ENCODE results near the gene NVL.
"Not testable (repeated sequence)": the region's sequence is repeated elsewhere in the genome, so short reads cannot be mapped to it uniquely, and the experiment has no call there.

NVL gene

DNA sequence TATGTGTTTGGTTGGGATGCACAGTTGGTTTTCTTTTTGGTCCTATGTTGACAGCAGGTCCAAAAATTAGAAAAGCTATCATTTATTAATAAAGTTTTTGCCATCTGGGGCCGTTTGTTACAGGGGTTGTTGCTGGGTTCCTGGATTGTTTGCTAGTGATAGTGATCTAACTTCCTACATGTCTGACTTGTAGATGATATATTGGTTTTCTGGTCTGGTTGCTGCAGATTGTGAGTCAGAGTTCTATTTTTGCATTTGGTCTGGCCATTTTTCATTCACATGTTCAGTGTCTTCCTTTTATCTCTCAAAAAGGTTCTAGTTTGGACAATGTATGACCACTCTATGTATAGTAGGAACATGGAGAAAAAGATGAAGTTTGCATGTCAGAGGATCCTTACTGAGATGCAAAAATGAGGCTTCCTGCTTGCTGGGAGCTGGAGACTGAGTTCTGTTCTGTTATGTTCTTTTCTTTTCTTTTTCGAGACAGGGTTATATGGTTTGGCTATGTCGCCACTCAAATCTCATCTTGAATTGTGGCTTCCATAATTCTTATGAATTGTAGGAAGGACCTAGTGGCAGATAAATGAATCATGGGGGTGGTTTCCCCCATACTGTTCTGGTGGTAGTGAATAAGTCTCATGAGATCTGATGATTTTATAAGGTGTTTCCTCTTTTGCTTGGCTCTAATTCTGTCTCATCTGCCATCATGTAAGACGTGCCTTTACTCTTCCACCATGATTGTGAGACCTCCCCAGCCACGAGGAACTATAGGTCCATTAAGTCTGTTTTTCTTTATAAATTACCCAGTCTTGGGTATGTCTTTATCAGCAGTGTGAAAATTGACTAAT is 4.2 kb upstream of the NVL start:
- no peak for DNase-seq

DNA sequence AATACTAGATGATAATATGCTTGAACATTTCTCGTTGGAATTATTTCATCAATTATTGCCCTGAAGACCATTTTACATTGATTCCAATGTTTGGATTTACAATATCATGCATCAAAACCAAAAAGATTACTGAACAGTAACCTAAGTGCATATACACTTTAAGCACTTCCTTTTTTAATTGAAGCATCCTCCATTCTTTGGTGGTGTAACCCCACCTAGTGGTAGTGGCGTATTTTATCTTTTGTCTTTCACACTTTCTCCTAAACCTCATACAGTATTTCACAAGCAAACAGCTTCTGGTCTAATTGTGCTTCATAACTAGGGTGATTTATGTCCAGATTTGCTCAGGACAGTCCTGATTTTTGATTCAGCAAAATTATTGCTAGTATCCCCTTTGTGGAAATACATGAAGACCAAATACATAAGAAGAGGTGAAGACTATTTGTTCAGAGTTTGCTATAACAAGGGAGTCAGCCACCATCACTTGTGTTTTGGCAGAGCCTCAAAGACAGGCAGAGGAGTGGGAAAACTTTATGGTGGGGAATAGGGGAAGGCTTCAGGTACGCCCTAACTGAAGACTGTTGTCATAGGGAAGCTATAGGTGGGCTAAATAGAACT is 3.4 kb upstream of the NVL start:
- no peak for DNase-seq

DNA sequence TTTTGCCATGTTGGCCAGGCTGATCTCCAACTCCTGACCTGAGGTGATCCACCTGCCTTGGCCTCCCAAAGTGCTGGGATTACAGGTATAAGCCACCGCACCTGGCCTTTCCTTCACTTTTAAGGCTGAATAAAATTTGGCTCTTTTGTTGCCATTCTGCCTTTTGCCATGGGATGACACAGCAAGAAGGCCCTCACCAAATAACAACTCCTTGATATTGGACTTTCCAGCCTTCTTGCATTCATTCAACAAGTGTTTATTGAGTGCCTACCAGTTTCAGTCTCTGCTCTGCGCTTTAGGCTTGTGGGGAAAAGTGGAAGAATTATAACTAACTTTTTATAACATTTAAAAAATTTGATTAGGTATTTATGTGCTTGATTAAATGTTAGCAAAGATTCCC is 1.9 kb upstream of the NVL start:
- DNase-seq = no peak

DNA sequence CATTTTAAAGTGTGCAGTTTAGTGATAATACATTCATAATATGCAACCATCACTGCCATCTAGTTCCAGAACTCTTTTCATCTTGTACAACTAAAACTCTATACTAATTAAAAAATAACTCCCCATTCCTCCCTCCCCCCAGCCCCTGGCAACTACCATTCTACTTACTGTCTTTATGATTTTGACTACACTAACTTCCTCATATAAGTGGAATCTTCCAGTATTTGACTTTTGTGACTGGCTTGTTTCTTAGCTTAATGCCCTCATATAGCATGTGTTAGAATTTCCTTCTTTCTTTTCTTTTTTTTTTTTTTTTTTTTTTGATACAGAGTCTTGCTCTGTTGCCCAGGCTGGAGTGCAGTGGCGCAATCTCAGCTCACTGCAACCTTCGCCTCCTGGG is 1.4 kb upstream of the NVL start:
- no peak for DNase-seq

DNA sequence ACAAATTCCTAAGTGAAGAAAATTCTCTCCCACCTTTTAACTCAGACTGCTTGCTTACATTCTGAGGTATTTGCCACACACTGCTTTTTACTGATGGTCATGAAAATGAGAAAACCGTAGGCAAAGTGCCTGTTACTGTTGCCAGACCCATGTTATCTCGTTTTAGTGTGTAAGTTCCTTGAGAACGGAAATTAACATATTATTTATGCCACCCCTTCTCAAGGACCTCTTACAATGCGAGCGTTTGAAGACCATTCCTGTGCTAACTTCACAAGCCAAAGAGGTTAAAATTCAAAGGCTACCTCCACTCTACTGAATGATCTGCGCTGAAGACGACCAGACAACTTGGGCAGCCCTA is 509 bp downstream of the NVL start:
- DNase-seq = no peak

DNA sequence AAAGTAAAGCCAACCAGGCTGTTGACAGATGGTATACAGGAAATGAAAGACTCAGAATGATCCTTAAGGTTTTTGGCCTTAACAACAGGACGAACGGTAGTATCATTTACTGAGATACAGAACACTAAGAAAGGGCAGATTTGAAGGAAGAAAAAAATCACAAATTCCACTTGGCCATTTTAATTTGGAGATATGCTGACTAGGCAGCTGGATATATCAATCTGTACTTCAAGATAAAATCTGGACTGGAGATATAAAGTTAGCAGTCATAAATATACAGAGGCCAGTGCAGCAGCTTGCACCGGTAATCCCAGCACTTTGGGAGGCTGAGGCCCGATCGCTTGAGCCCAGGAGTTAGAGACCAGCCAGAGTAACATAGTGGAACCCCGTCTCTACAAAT is 1.3 kb downstream of the NVL start:
- DNase-seq = no peak

DNA sequence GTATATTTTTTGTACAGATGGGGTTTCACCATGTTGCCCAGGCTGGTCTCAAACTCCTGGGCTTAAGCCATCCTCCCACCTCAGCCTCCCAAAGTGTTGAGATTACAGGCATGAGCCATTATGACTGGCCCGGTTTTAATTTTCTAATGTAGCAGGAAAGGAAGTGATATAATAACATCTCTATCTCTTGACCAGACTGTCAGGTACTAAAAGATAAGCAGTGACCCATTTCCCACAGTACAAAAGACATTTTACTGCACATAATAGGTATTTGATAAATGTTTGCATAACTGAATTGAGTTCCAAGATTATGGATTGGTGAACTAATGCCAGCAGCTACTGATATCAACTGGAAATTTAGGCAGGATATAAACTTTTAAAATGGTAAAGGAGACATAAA is 4.0 kb downstream of the NVL start:
- no peak for DNase-seq

DNA sequence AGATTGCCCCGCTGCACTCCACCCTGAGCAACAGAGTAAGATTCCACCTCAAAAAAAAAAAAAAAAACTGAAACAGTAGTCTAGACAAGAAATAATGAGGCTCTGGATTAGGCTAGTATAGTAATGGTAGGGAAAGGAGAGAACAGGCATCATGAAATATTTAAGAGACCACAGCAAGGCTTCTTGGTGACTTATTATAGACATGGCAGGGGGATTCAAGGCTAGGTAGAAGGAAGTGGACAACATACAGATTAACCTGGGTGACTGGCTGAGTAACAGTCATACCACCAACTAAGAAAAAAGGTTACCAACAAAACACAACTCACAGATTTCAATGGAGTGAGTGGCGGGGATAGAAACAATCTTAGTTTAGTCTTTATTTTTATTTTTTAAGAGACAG is 8.3 kb downstream of the NVL start:
- DNase-seq = no peak

DNA sequence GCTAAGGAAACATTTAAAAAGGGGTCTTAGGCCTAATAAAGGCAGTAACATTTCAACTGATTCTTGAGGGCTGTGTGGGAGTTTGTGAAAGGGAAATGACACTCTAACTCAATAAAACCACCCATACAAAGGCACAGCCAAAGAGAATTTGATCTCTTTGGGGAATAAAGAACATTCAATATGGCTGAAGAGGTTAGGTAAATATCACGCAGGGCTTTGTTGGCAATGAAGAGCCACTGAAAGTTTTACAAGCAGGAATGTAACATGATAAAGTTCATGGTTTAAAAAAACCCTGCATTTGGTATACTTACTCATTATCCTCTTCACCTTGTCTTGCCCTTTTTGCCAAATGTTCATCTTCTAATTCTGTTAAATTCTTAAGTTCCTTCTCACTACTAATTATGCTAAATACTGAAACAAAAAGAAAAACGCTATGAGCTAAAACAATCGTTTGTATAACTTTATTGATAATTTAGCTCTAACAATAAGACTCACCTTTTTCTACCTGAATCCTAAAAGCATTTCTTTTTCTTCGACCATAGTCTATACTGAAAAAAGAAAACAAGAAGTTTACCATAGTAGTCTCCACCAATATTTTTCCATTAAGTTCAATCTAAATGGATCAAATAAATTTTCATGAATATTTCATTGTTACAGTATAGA is 12.5 kb downstream of the NVL start:
- no peak for DNase-seq

DNA sequence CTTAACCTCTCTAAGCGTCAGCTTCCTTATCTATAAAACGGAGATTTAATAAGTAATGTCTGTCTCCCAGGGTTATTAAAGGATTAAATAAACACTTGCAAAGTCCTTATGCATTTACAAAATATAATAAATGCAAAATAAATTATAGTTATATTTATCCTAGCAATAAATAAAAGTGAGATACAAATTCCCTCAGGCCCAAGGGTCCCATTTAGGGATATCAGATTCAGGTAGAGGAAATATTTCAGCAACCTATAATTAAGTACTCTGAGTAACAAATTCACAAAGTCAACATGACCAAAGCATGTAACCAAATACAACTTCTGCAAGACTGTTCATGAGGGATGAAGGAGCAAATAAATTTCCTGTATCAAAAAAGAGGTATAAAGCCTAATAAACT is 17.9 kb downstream of the NVL start:
- DNase-seq = no peak

DNA sequence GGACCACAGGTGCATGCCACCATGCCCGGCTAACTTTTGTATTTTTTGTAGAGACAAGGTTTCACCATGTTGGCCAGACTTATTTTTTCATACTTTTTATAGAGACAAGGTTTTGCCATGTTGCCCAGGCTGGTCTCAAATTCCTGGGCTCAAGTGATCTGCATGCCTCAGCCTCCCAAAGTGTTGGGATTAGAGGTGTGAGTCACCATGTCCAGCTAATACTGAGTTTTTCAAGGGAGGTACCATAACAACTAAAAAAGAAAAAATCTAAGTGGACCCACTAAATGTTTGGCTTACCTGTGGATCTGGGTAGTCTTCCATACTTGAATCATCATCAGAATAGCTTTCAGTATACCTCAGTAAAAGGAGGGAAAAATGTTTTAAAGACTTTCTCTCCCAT is 18.5 kb downstream of the NVL start:
- DNase-seq = not testable (repeated sequence)

DNA sequence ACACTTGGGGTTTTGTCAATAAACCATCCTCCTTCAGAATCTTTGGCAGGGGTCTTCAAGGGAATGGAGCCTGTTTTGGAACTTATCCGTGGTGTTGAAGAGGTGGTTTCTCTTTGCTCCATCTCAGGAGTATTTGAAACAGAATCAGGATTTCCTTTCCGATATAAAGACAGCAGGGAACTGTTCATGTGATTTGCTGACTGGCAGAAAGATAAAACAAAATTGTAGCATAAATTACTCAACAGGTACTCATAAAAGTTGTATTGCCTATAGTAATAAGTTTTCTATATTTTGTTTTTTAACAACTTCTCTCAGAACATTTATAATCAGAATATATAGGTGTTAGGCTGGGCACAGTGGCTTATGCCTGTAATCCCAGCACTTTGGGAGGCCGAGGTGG is 21.9 kb downstream of the NVL start:
- DNase-seq = no peak

DNA sequence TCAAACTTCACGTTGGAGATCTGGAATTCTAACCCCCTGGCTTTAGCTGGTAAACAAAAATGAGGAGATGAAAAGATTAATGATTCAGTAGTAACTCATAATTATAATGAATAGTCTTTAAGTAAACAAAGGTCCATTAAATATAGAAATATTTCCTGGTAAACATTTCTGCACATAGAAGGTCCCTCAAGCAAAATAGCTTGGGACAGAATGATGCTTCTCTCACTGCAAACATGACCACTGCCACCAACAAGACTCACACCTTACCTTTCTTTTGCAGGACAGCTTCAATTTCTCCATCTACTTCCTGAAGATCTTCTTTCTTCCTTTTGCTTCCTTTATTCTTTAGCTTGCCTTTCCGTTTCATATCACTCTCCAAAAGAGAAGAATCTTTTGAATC is 25.2 kb downstream of the NVL start:
- no peak for DNase-seq

DNA sequence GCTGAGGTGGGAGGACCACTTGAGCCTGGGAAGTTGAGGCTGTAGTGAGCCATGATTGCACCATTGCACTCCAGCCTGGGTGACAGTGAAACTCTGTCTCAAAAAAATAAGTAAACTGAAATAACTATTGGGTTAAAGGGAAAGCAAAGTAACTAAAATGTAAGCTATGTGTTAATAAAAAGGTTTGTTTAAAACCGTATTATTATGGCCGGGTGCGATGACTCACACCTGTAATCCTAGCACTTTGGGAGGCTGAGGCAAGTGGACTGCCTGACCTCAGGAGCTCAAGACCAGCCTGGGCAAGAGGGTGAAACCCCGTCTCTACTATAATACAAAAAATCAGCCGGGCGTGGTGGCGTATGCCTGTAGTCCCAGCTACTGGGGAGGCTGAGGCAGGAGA is 27.0 kb downstream of the NVL start:
- DNase-seq = no peak

DNA sequence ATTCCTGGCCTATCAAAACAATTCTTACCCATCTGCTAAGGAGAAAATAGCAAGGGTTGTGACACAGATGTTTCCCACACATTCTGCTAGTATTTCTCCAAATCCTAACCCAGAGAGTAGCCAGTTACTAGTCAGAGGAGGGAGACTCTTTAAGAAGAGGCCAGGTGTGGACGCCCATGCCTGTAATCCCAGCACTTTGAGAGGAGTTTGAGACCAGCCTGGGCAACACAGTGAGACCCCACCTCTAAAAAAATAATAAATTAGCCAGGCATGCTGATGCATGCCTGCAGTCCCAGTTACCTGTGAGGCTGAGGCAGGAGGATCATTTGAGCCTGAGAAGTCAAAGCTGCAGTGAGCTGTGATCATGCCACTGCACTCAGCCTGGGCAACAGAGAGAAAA is 28.6 kb downstream of the NVL start:
- no peak for DNase-seq

DNA sequence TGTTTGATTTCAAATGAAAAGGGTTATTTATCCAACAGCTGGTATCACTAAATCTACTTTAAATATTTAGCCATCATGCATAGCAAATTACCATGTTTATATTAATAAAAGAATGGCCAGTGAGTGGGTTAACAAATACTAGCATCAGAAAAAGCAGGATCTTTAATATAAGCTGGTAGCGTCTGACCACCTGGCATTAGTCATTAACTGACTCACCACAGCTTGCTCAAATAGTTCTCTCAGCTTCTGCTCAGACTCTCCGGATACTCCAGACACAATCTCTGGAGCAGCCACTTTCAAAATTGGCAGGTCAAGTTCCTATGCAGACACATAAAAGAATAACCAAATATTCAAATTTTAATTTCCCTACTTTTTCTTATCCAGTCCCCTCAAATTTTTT is 29.6 kb downstream of the NVL start:
- DNase-seq = no peak

DNA sequence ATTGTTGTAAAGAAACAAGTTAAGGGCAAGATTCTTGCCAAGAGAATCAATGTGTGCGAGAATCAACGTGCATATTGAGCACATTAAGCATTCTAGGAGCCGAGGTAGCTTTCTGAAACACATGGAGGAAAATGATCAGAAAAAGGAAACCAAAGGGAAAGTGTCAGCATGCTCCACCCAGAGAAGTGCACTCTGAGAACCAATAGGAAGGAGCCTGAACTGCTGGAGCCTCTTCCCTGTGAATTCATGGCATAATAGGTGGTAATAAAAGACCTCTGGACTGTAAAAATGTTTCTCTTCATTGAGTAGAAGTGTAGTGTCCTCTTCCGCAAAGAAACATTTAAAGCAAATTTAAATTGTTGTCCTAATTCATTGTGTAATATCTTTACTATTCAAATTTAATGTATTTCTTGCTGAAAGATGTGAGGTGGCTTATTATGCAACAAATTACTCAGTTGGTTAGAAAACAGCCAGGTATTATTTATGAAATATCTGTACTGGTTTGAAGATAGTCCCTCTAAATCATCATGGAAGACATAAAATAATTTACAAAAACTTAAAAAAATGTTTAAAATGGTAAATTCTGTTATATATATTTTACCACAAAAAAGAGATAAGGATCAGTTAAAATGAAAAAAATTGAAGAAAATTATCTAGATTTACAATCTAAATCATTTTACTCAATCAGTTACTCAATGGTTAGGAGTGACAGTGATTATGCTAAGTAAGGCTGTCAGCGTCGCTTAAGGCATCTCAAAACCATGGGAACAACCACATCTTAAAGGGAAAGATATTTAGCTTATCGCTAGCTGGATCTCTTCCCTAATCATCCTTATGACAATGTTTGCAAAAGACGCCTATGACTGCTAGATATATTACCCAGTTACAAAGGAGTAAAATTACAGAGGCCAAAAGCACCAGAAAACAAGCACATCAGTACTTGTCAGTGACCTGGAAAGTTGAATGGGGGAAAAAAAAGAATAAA is 31.3 kb downstream of the NVL start:
- no peak for DNase-seq

DNA sequence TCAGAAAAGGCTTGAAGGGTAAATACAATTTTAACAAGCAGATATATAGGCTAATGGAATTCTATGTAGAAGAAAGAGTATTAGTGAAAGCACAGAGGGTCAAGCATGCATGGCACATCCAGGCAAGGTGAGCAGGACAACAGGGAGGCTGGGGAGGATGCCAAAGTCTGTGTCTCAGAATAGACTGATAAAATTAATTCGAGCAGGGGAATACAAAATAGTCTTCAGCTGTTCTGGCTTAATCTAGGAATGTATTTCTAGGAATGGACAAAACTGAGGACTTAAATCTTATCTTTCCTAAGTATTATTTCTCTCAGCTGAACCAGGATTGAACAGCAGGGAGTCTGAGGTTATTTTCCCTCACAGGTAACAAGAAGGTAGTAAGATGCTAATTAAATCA is 35.2 kb downstream of the NVL start:
- DNase-seq = no peak

DNA sequence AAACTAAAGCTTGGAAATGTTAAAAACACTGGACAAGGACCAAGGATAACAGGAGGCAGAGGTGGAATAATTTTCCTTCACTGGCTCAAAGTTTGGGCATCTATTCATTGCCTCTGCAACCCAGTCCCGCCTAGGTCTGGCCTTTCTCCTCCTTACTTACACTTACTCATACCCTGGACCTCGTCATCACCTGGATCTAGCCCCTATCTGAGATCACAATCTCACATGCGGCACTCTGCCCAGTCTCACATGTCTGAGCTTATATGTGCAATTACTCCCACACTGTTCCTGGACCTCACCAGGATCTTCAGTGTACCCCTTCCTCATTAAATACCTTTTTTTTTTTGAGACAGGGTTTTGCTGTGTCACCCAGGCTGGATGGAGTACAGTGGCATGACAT is 37.6 kb downstream of the NVL start:
- no peak for DNase-seq

DNA sequence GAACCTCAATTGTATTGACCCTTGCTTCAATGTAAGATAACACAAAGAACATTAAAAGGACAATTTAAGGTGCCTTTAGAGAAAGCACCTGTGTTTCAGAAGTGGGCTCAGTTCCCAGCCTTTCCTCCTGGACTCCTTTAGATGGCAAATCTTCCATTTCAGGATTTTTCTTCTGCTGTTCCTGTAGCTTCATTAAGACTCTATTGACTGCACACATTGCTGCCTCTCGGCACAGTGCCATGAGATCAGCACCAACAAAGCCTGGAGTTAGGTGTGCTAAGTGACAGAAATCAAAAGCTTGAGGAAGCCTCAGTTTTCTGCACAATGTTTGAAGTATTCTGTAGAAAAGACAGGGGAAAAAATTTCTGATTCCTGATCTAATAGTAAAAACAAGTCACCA is 40.6 kb downstream of the NVL start:
- DNase-seq = no peak

DNA sequence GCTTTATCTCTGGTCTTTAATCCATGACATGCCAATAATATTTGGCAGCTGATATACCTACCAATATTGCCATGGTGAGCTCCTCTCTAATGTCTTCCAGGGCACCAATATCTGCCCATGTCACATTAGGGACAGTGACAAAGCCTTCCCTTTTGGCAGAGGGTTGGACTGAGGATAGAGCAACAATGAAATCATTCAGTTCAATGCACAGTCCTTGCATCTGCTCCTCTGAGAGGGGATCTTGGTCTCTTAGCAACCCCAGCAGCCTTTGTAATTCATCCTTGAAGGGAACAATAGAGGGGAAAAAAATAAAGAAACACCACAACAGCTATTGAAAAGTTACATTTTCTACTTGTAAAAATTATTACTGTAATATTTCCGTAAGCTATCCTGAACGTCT is 42.3 kb downstream of the NVL start:
- no peak for DNase-seq

DNA sequence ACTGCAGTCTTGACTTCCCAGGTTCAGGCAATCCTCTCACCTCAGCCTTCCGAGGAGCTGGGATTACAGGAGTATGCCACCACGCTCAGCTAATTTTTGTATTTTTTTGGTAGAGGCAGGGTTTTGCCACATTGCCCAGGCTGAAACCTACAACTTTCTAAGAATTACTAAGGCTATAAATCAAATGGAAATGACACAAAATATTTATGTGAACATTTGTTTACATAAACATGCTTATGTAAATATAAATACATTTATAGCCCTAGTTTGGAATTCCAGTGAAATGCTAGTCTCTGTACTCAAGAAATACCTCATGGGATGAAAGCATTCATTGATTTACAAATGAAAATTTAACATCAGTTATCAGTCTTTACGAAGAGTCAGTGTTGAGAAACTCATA is 47.8 kb downstream of the NVL start:
- no peak for DNase-seq

All from effector CD4-positive, alpha-beta T cell (primary cell).